ENCODE data around the gene PDK1. TPM values are rescaled to one million over a fixed set of nuclear protein-coding genes. Genes with fewer than 3 reads are reported as not detected.

PDK1 gene
- total and polyA plus RNA-seq, 2 experiments from 2014 or later: 25.6 to 42.0 TPM

DNA sequence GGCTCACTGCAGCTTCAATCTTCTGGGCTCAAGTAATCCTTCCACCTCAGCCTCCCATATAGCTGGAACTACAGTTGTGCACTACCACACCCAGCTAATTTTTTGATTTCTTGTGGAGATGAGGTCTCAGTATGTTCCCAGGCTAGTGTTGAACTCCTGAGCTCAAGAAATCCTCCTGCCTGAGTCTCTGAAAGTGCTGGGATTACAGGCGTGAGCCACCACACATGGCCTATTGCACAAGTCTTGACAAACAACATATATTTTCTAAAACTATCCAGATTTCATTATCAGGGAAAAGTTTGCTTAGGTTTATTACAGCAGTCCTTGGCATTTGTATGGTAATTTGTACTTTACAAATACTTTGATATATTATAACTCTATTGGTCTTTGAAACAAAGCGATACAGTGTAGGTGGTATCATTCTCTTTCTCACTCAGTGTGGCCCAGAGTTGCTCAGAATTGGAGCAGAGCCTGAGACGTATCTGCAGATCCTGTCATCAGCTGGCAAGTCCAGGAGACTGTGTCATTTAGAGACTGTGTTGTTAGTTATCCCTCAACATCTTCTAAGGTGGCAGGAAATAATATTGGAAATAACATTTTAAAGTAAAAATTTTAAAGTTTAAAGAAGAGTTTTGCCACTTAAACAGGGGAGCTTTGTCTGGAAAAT is 41.4 kb downstream of the PDK1 start:
- no peak for DNase-seq (ENCODE audit: low spot score)
- no peak for ATAC-seq
- no peaks in the 10 kb centered on the region for H3K4me1 ChIP-seq (ENCODE audit: insufficient read depth)

More for the DNA sequence above, 41.4 kb downstream of the PDK1 start:
- Histone ChIP-seq H3K36me3 (ENCODE audit: insufficient read depth) (peaks cover 5% of the 10 kb centered on the region; the same call in 1 of the 2 replicates), H3K4me3 (no peak overlapping the region), H3K79me2 (replicated peaks; ENCODE audit: insufficient read depth) (no peaks in the 10 kb centered on the region), H3K27me3 (ENCODE audit: insufficient read depth) (no peaks in the 10 kb centered on the region), H2AFZ (no peak overlapping the region), H3K27ac (ENCODE audit: low read depth) (no peak overlapping the region), H3K9me2 (ENCODE audit: insufficient read depth) (no peaks in the 10 kb centered on the region), H4K20me1 (replicated peaks; ENCODE audit: insufficient read depth) (no peaks in the 10 kb centered on the region; the same call in 1 of the 2 replicates), H3K4me2 (no peak overlapping the region), H3F3A (replicated peaks; ENCODE audit: low read depth) (no peaks in the 10 kb centered on the region)
- H3K9me3 Mint-ChIP-seq: no peaks in the 10 kb centered on the region
- peaks cover 18% of the 10 kb centered on the region for H3K4me1 Mint-ChIP-seq
- peaks cover 18% of the 10 kb centered on the region for H3K36me3 Mint-ChIP-seq (ENCODE audit: low read depth)
- H3K27me3 Mint-ChIP-seq (ENCODE audit: insufficient read depth, low read depth, poor library complexity): peaks cover 1% of the 10 kb centered on the region
- H3K27ac Mint-ChIP-seq: no peak overlapping the region
- H3K4me3 Mint-ChIP-seq: no peak overlapping the region
- TF ChIP-seq STAT1 (IDR thresholded peaks at IDR 0.05; ENCODE audit: unreplicated experiment): no peak
- TF ChIP-seq EZH2phosphoT487 (IDR thresholded peaks at IDR 0.05; ENCODE audit: unreplicated experiment): no peak
- TF ChIP-seq, protein P1, sequence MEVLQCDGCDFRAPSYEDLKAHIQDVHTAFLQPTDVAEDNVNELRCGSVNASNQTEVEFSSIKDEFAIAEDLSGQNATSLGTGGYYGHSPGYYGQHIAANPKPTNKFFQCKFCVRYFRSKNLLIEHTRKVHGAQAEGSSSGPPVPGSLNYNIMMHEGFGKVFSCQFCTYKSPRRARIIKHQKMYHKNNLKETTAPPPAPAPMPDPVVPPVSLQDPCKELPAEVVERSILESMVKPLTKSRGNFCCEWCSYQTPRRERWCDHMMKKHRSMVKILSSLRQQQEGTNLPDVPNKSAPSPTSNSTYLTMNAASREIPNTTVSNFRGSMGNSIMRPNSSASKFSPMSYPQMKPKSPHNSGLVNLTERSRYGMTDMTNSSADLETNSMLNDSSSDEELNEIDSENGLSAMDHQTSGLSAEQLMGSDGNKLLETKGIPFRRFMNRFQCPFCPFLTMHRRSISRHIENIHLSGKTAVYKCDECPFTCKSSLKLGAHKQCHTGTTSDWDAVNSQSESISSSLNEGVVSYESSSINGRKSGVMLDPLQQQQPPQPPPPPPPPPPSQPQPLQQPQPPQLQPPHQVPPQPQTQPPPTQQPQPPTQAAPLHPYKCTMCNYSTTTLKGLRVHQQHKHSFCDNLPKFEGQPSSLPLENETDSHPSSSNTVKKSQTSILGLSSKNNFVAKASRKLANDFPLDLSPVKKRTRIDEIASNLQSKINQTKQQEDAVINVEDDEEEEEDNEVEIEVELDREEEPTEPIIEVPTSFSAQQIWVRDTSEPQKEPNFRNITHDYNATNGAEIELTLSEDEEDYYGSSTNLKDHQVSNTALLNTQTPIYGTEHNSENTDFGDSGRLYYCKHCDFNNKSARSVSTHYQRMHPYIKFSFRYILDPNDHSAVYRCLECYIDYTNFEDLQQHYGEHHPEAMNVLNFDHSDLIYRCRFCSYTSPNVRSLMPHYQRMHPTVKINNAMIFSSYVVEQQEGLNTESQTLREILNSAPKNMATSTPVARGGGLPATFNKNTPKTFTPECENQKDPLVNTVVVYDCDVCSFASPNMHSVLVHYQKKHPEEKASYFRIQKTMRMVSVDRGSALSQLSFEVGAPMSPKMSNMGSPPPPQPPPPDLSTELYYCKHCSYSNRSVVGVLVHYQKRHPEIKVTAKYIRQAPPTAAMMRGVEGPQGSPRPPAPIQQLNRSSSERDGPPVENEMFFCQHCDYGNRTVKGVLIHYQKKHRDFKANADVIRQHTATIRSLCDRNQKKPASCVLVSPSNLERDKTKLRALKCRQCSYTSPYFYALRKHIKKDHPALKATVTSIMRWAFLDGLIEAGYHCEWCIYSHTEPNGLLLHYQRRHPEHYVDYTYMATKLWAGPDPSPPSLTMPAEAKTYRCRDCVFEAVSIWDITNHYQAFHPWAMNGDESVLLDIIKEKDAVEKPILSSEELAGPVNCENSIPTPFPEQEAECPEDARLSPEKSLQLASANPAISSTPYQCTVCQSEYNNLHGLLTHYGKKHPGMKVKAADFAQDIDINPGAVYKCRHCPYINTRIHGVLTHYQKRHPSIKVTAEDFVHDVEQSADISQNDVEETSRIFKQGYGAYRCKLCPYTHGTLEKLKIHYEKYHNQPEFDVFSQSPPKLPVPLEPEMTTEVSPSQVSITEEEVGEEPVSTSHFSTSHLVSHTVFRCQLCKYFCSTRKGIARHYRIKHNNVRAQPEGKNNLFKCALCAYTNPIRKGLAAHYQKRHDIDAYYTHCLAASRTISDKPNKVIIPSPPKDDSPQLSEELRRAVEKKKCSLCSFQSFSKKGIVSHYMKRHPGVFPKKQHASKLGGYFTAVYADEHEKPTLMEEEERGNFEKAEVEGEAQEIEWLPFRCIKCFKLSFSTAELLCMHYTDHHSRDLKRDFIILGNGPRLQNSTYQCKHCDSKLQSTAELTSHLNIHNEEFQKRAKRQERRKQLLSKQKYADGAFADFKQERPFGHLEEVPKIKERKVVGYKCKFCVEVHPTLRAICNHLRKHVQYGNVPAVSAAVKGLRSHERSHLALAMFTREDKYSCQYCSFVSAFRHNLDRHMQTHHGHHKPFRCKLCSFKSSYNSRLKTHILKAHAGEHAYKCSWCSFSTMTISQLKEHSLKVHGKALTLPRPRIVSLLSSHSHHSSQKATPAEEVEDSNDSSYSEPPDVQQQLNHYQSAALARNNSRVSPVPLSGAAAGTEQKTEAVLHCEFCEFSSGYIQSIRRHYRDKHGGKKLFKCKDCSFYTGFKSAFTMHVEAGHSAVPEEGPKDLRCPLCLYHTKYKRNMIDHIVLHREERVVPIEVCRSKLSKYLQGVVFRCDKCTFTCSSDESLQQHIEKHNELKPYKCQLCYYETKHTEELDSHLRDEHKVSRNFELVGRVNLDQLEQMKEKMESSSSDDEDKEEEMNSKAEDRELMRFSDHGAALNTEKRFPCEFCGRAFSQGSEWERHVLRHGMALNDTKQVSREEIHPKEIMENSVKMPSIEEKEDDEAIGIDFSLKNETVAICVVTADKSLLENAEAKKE (CRISPR knock-in tag; IDR thresholded peaks at IDR 0.05): no peak
- TF ChIP-seq, protein P2, sequence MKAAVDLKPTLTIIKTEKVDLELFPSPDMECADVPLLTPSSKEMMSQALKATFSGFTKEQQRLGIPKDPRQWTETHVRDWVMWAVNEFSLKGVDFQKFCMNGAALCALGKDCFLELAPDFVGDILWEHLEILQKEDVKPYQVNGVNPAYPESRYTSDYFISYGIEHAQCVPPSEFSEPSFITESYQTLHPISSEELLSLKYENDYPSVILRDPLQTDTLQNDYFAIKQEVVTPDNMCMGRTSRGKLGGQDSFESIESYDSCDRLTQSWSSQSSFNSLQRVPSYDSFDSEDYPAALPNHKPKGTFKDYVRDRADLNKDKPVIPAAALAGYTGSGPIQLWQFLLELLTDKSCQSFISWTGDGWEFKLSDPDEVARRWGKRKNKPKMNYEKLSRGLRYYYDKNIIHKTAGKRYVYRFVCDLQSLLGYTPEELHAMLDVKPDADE (IDR thresholded peaks at IDR 0.05): no peak
- TF ChIP-seq NANOG (IDR thresholded peaks at IDR 0.05; ENCODE audit: borderline replicate concordance): no peak
- TF ChIP-seq, protein P3, sequence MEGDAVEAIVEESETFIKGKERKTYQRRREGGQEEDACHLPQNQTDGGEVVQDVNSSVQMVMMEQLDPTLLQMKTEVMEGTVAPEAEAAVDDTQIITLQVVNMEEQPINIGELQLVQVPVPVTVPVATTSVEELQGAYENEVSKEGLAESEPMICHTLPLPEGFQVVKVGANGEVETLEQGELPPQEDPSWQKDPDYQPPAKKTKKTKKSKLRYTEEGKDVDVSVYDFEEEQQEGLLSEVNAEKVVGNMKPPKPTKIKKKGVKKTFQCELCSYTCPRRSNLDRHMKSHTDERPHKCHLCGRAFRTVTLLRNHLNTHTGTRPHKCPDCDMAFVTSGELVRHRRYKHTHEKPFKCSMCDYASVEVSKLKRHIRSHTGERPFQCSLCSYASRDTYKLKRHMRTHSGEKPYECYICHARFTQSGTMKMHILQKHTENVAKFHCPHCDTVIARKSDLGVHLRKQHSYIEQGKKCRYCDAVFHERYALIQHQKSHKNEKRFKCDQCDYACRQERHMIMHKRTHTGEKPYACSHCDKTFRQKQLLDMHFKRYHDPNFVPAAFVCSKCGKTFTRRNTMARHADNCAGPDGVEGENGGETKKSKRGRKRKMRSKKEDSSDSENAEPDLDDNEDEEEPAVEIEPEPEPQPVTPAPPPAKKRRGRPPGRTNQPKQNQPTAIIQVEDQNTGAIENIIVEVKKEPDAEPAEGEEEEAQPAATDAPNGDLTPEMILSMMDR (conservative IDR thresholded peaks at IDR 0.05; ENCODE audit: low read depth in 2 of 2): no peak
- no peak for TF ChIP-seq POLR2AphosphoS5 (IDR thresholded peaks at IDR 0.05; ENCODE audit: low read depth)
